Liver (tissue), 9 donors: Measurements from ENCODE around the gene SUB1. TPM values are rescaled to one million over a fixed set of nuclear protein-coding genes. Genes with fewer than 3 reads are reported as not detected.

Source experiments
- DNase-seq: peaks from one replicate; pipeline ENCODE4 v3.0.0-alpha.2; 2017; ENCODE audit warnings: low spot score
- H3K27ac ChIP-seq, 2 donors: one replicate each; pipeline ENCODE4 v1.7.0; 2013; ENCODE audit warnings: inconsistent platforms in 2 of 2, low read length in 2 of 2, control low read depth in 1 of 2, low read depth in 1 of 2, mild to moderate bottlenecking in 1 of 2
- H3K27me3 ChIP-seq, 4 donors: one replicate each; pipeline versions ENCODE4 v1.6.1 to v1.7.0; 2013; ENCODE audit warnings: low read length in 3 of 4, inconsistent platforms in 1 of 4, mild to moderate bottlenecking in 1 of 4, moderate library complexity in 1 of 4; ENCODE audit not compliant: control insufficient read depth in 4 of 4, insufficient read depth in 4 of 4
- H3K36me3 ChIP-seq, 4 donors: one replicate each; pipeline versions ENCODE4 v1.6.1 to v1.7.0; 2013; ENCODE audit warnings: low read length in 3 of 4, mild to moderate bottlenecking in 3 of 4, low read depth in 1 of 4, moderate library complexity in 1 of 4; ENCODE audit not compliant: control insufficient read depth in 4 of 4, insufficient read depth in 3 of 4
- H3K4me1 ChIP-seq, 4 donors: one replicate each; pipeline versions ENCODE4 v1.6.1 to v1.7.0; 2013; ENCODE audit warnings: low read length in 3 of 4, mild to moderate bottlenecking in 3 of 4, moderate library complexity in 1 of 4; ENCODE audit not compliant: control insufficient read depth in 4 of 4, insufficient read depth in 4 of 4
- H3K4me3 ChIP-seq, 3 donors: one replicate each; pipeline versions ENCODE4 v1.6.1 to v1.7.0; 2013; ENCODE audit warnings: low read length in 3 of 3, control low read depth in 1 of 3, low read depth in 1 of 3, mild to moderate bottlenecking in 1 of 3
- H3K9ac ChIP-seq, 2 donors: one replicate each; pipeline ENCODE4 v1.7.0; 2013; ENCODE audit warnings: low read length in 2 of 2, mild to moderate bottlenecking in 2 of 2, moderate library complexity in 2 of 2, control low read depth in 1 of 2, low read depth in 1 of 2
- H3K9me3 ChIP-seq, 4 donors: one replicate each; pipeline versions ENCODE4 v1.6.1 to v1.7.0; 2013; ENCODE audit warnings: low read length in 3 of 4; ENCODE audit not compliant: control insufficient read depth in 4 of 4
- ATF3 ChIP-seq: IDR thresholded peaks from 2 replicates; pipeline ENCODE4 v1.6.1; 2016; ENCODE audit warnings: antibody characterized with exemption
- EGR1 ChIP-seq, 2 donors: IDR thresholded peaks; 2 replicates each; pipeline ENCODE4 v1.6.1; 2016 to 2018; ENCODE audit warnings: antibody characterized with exemption in 2 of 2, low read depth in 2 of 2
- FOXA1 ChIP-seq: IDR thresholded peaks from 2 replicates; pipeline ENCODE4 v1.6.1; 2016; ENCODE audit warnings: antibody characterized with exemption
- FOXA2 ChIP-seq: IDR thresholded peaks from 2 replicates; pipeline ENCODE4 v1.6.1; 2016; ENCODE audit warnings: antibody characterized with exemption
- GABPA ChIP-seq, 2 donors: IDR thresholded peaks in 1 of 2; conservative IDR thresholded peaks in 1 of 2; 2 replicates each; pipeline ENCODE4 v1.6.1; 2016; ENCODE audit warnings: antibody characterized with exemption in 2 of 2, mild to moderate bottlenecking in 1 of 2, moderate library complexity in 1 of 2
- HNF4A ChIP-seq, 2 donors: conservative IDR thresholded peaks; 2 replicates each; pipeline ENCODE4 v1.6.1; 2016; ENCODE audit warnings: antibody characterized with exemption in 2 of 2, mild to moderate bottlenecking in 2 of 2
- HNF4G ChIP-seq: IDR thresholded peaks from 2 replicates; pipeline ENCODE4 v1.6.1; 2016; ENCODE audit warnings: antibody characterized with exemption
- JUND ChIP-seq, 2 donors: IDR thresholded peaks; 2 replicates each; pipeline ENCODE4 v1.6.1; 2016; ENCODE audit warnings: antibody characterized with exemption in 2 of 2
- NR2F2 ChIP-seq: IDR thresholded peaks from 2 replicates; pipeline ENCODE4 v1.6.1; 2016; ENCODE audit warnings: antibody characterized with exemption
- RAD21 ChIP-seq, 2 donors: IDR thresholded peaks; 2 replicates each; pipeline ENCODE4 v1.6.1; 2016; ENCODE audit warnings: antibody characterized with exemption in 2 of 2, mild to moderate bottlenecking in 2 of 2
- RXRA ChIP-seq, 2 donors: IDR thresholded peaks; 2 replicates each; pipeline ENCODE4 v1.6.1; 2017 to 2018; ENCODE audit warnings: antibody characterized with exemption in 2 of 2, mild to moderate bottlenecking in 1 of 2
- SP1 ChIP-seq: IDR thresholded peaks from 2 replicates; pipeline ENCODE4 v1.6.1; 2018; ENCODE audit warnings: antibody characterized with exemption, mild to moderate bottlenecking
- TAF1 ChIP-seq: conservative IDR thresholded peaks from 2 replicates; pipeline ENCODE4 v1.6.1; 2016; ENCODE audit warnings: antibody characterized with exemption, mild to moderate bottlenecking
- YY1 ChIP-seq: IDR thresholded peaks from 2 replicates; pipeline ENCODE4 v1.6.1; 2016; ENCODE audit warnings: antibody characterized with exemption, mild to moderate bottlenecking
- ZBTB33 ChIP-seq: IDR thresholded peaks from 2 replicates; pipeline ENCODE4 v1.6.1; 2016; ENCODE audit warnings: antibody characterized with exemption
- WGBS: extraction: QIAGEN DNeasy Blood & Tissue Kit; methylation state at CpG from one replicate; pipeline ENCODE4 v1.1.7; 2013; 5-methylcytosine and 5-hydroxymethylcytosine counted together
- polyA plus RNA-seq, 2 donors: library from polyadenylated mRNA; stranded (reverse) in 1 of 2; unstranded in 1 of 2; fragments of 200-250 nt in 1 of 2; fragments of >200 nt in 1 of 2; fragmentation: Nextera tagmentation in 1 of 2; extraction: Ambion mirVana in 1 of 2; gene quantifications; one replicate each; pipeline versions ENCODE4 v1.2.1 to v1.2.3, GENCODE V29; 2013 to 2015
- total RNA-seq, 2 donors: library from RNA; depleted of rRNA; stranded (reverse); fragments of >200 nt; gene quantifications; one replicate each; pipeline ENCODE4 v1.2.3, GENCODE V29; 2014
- TF ChIP-seq, protein P1 (sequence below): IDR thresholded peaks from 2 replicates; pipeline ENCODE4 v1.6.1; 2016; ENCODE audit warnings: antibody characterized with exemption
- TF ChIP-seq, protein P2 (sequence below): IDR thresholded peaks from 2 replicates; pipeline ENCODE4 v1.6.1; 2016; ENCODE audit warnings: antibody characterized with exemption, mild to moderate bottlenecking
- TF ChIP-seq, protein P3 (sequence below): fragments of 150-350 bp; IDR thresholded peaks from 2 replicates; pipeline ENCODE4 v1.5.1; 2017; ENCODE audit warnings: improper control_type of control experiment, low read depth, low read length; ENCODE audit not compliant: missing input control
- donor health status: healthy.
- donor health status: healthy.
- donor health status: healthy.
- donor health status: healthy.
- donor health status: healthy.

The SUB1 gene
- total and polyA plus RNA-seq, 4 donors = 51.8 to 238 (median 60.3) TPM

DNA sequence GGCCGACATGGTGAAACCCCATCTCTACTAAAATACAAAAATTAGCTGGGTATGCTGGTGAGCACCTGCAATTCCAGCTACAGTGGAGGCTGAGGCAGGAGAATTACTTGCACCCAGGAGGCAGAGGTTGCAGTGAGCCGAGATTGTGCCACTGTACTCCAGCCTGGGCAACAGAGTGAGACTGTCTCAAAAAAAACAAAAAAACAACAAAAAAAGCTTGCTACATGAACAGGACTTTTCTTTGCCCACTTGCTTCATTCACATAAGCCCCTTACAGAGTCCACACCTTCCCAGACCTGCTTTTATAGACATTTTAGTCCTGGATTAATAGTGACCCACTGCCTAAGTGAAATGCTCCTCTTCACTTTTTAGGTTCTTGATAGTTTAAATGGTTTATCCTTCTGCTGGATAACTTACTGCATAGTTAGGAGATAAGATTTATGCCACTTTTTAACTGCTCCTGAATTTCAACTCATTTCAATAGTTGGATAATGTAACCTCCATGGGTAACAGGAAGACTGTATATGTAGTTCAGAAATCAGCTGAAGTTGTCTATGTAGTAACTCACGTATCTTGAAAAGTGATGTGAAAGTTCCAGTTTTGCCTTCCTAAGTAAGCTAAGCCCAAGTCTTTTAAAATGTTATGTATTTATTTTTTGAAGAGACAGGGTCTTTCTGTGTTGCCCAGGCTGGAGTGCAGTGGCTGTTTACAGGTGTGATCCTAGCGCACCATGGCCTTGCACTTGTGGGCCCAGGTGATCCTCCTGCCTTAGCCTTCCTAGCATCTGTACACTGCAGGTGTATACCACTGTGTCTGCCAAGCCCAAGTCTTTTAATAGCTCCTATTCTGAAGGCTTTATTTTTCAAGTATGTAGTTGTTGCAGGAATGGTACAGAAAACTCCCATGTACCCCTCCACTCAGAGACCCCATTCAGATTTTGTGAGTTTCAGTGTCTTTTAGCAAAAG lies 19.7 kb downstream of the SUB1 start:
- Histone ChIP-seq H3K4me3 (no peak overlapping the region), H3K27ac (no peak overlapping the region), H3K36me3 (peaks cover 0 to 19% (median 9%) of the 10 kb centered on the region in 4 donors), H3K4me1 (no peaks in the 10 kb centered on the region), H3K27me3 (no peaks in the 10 kb centered on the region), H3K9ac (no peak overlapping the region), H3K9me3 (no peaks in the 10 kb centered on the region)
- DNase-seq = no peak
- TF ChIP-seq RXRA (IDR thresholded peaks at IDR 0.05) = no peak
- no peak for TF ChIP-seq YY1
- no peak for TF ChIP-seq NR2F2
- no peak for TF ChIP-seq EGR1 (IDR thresholded peaks at IDR 0.05; ENCODE audit: low read depth in 2 of 2)
- TF ChIP-seq GABPA (IDR thresholded peaks at IDR 0.05 in 1 of 2, conservative IDR thresholded peaks at IDR 0.05 in 1 of 2) = no peak
- TF ChIP-seq HNF4G = no peak
- no peak for TF ChIP-seq HNF4A (conservative IDR thresholded peaks at IDR 0.05)
- 93% methylated on average over 4 of the region's 4 CpGs for WGBS

- Histone ChIP-seq H3K9ac (no peak overlapping the region), H3K27me3 (no peaks in the 10 kb centered on the region), H3K9me3 (no peaks in the 10 kb centered on the region), H3K4me1 (no peaks in the 10 kb centered on the region), H3K4me3 (no peak overlapping the region), H3K36me3 (peaks cover 0 to 15% (median 6%) of the 10 kb centered on the region in 4 donors), H3K27ac (no peak overlapping the region)
- WGBS = 93% methylated on average over 2 of the region's 2 CpGs
- no peak for TF ChIP-seq ATF3
- no peak for TF ChIP-seq HNF4A (conservative IDR thresholded peaks at IDR 0.05)
- no peak for TF ChIP-seq JUND (IDR thresholded peaks at IDR 0.05)
- no peak for TF ChIP-seq ZBTB33
- TF ChIP-seq EGR1 (IDR thresholded peaks at IDR 0.05; ENCODE audit: low read depth in 2 of 2) = no peak
- no peak for TF ChIP-seq HNF4G
- TF ChIP-seq, protein P1, sequence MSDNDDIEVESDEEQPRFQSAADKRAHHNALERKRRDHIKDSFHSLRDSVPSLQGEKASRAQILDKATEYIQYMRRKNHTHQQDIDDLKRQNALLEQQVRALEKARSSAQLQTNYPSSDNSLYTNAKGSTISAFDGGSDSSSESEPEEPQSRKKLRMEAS = no peak
- TF ChIP-seq, protein P2, sequence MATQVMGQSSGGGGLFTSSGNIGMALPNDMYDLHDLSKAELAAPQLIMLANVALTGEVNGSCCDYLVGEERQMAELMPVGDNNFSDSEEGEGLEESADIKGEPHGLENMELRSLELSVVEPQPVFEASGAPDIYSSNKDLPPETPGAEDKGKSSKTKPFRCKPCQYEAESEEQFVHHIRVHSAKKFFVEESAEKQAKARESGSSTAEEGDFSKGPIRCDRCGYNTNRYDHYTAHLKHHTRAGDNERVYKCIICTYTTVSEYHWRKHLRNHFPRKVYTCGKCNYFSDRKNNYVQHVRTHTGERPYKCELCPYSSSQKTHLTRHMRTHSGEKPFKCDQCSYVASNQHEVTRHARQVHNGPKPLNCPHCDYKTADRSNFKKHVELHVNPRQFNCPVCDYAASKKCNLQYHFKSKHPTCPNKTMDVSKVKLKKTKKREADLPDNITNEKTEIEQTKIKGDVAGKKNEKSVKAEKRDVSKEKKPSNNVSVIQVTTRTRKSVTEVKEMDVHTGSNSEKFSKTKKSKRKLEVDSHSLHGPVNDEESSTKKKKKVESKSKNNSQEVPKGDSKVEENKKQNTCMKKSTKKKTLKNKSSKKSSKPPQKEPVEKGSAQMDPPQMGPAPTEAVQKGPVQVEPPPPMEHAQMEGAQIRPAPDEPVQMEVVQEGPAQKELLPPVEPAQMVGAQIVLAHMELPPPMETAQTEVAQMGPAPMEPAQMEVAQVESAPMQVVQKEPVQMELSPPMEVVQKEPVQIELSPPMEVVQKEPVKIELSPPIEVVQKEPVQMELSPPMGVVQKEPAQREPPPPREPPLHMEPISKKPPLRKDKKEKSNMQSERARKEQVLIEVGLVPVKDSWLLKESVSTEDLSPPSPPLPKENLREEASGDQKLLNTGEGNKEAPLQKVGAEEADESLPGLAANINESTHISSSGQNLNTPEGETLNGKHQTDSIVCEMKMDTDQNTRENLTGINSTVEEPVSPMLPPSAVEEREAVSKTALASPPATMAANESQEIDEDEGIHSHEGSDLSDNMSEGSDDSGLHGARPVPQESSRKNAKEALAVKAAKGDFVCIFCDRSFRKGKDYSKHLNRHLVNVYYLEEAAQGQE = no peak
- TF ChIP-seq SP1 = no peak
- no peak for TF ChIP-seq FOXA1
- no peak for TF ChIP-seq GABPA (IDR thresholded peaks at IDR 0.05 in 1 of 2, conservative IDR thresholded peaks at IDR 0.05 in 1 of 2)
- no peak for TF ChIP-seq TAF1
- no peak for TF ChIP-seq RXRA (IDR thresholded peaks at IDR 0.05)
- TF ChIP-seq, protein P3, sequence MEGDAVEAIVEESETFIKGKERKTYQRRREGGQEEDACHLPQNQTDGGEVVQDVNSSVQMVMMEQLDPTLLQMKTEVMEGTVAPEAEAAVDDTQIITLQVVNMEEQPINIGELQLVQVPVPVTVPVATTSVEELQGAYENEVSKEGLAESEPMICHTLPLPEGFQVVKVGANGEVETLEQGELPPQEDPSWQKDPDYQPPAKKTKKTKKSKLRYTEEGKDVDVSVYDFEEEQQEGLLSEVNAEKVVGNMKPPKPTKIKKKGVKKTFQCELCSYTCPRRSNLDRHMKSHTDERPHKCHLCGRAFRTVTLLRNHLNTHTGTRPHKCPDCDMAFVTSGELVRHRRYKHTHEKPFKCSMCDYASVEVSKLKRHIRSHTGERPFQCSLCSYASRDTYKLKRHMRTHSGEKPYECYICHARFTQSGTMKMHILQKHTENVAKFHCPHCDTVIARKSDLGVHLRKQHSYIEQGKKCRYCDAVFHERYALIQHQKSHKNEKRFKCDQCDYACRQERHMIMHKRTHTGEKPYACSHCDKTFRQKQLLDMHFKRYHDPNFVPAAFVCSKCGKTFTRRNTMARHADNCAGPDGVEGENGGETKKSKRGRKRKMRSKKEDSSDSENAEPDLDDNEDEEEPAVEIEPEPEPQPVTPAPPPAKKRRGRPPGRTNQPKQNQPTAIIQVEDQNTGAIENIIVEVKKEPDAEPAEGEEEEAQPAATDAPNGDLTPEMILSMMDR = no peak
- TF ChIP-seq YY1 = no peak
- TF ChIP-seq RAD21 (IDR thresholded peaks at IDR 0.05) = no peak
- TF ChIP-seq FOXA2 = no peak
- no peak for TF ChIP-seq NR2F2
- no peak for DNase-seq
Measured at GRCh38 chr5:32605766-32606152, 20.4 kb downstream of the SUB1 start.
